ENCODE measurements around the gene ANOS1.

ANOS1 gene

GRCh38 chrX:8591501-8591900 lies 140.4 kb downstream of the ANOS1 start:
- Histone ChIP-seq H3K27me3 (replicated peaks) (no peaks in the 10 kb centered on the region), H3K27ac (no peak overlapping the region), H3K4me3 (ENCODE audit: low read depth, low read length) (no peak overlapping the region), H3K36me3 (replicated peaks) (no peaks in the 10 kb centered on the region)
- in situ Hi-C loops (cut with HindIII; ENCODE audit: low pct_ligation_motif_present, low sequenced_read_pairs), result no loop called here
- no peak for DNase-seq
- TF ChIP-seq CTCF (IDR thresholded peaks at IDR 0.05; ENCODE audit: low read depth, low read length, missing control alignments), result no peak

GRCh38 chrX:8586953-8587352 lies 145.0 kb downstream of the ANOS1 start:
- no peaks in the 10 kb centered on the region for H3K36me3 ChIP-seq (replicated peaks)
- in situ Hi-C loops (cut with HindIII; ENCODE audit: low pct_ligation_motif_present, low sequenced_read_pairs), result no loop called here
- H3K27me3 ChIP-seq (replicated peaks), result no peaks in the 10 kb centered on the region
- TF ChIP-seq CTCF (IDR thresholded peaks at IDR 0.05; ENCODE audit: low read depth, low read length, missing control alignments), result no peak
- H3K4me3 ChIP-seq (ENCODE audit: low read depth, low read length), result no peak overlapping the region
- no peak for DNase-seq
- no peak overlapping the region for H3K27ac ChIP-seq

GRCh38 chrX:8579602-8580001 lies 152.3 kb downstream of the ANOS1 start:
- Histone ChIP-seq H3K27me3 (replicated peaks) (no peaks in the 10 kb centered on the region), H3K4me3 (ENCODE audit: low read depth, low read length) (no peak overlapping the region), H3K27ac (no peak overlapping the region), H3K36me3 (replicated peaks) (no peaks in the 10 kb centered on the region)
- no peak for TF ChIP-seq CTCF (IDR thresholded peaks at IDR 0.05; ENCODE audit: low read depth, low read length, missing control alignments)
- in situ Hi-C loops (cut with HindIII; ENCODE audit: low pct_ligation_motif_present, low sequenced_read_pairs), result no loop called here
- no peak for DNase-seq

GRCh38 chrX:8576821-8577220 lies 155.1 kb downstream of the ANOS1 start:
- no peak for DNase-seq
- TF ChIP-seq CTCF (IDR thresholded peaks at IDR 0.05; ENCODE audit: low read depth, low read length, missing control alignments), result no peak
- H3K27ac ChIP-seq, result no peak overlapping the region
- H3K36me3 ChIP-seq (replicated peaks), result no peaks in the 10 kb centered on the region
- H3K4me3 ChIP-seq (ENCODE audit: low read depth, low read length), result no peak overlapping the region
- in situ Hi-C loops (cut with HindIII; ENCODE audit: low pct_ligation_motif_present, low sequenced_read_pairs), result no loop called here
- no peaks in the 10 kb centered on the region for H3K27me3 ChIP-seq (replicated peaks)

- Histone ChIP-seq H3K4me3 (ENCODE audit: low read depth, low read length) (no peak overlapping the region), H3K27me3 (replicated peaks) (no peaks in the 10 kb centered on the region), H3K36me3 (replicated peaks) (no peaks in the 10 kb centered on the region), H3K27ac (no peak overlapping the region)
- in situ Hi-C loops (cut with HindIII; ENCODE audit: low pct_ligation_motif_present, low sequenced_read_pairs), result no loop called here
- no peak for DNase-seq
- no peak for TF ChIP-seq CTCF (IDR thresholded peaks at IDR 0.05; ENCODE audit: low read depth, low read length, missing control alignments)
Observed at GRCh38 chrX:8565729-8566128, 166.2 kb downstream of the ANOS1 start.

- DNase-seq, result no peak
- Histone ChIP-seq H3K36me3 (replicated peaks) (no peaks in the 10 kb centered on the region), H3K27ac (no peak overlapping the region), H3K27me3 (replicated peaks) (no peaks in the 10 kb centered on the region), H3K4me3 (ENCODE audit: low read depth, low read length) (no peak overlapping the region)
- no peak for TF ChIP-seq CTCF (IDR thresholded peaks at IDR 0.05; ENCODE audit: low read depth, low read length, missing control alignments)
- in situ Hi-C loops (cut with HindIII; ENCODE audit: low pct_ligation_motif_present, low sequenced_read_pairs), result no loop called here
Observed at GRCh38 chrX:8548446-8548845, 183.5 kb downstream of the ANOS1 start.
